K562 (cell line): ENCODE results near the gene FAM98C. TPM values are rescaled to one million over a fixed set of nuclear protein-coding genes. Genes with fewer than 3 reads are reported as not detected.

Experiments
- BRD9 ChIP-seq: fragments of 450-650 bp; IDR thresholded peaks from 2 replicates; pipeline ENCODE4 v1.6.1; 2018; ENCODE audit warnings: low read depth; ENCODE audit not compliant: partially characterized antibody
- CEBPZ ChIP-seq: fragments of 150-350 bp; IDR thresholded peaks from 2 replicates; pipeline ENCODE4 v1.6.1; 2014; ENCODE audit warnings: low read depth, mild to moderate bottlenecking, low read length, borderline replicate concordance
- CHD4 ChIP-seq: fragments of 200-600 bp; sonication (generic); IDR thresholded peaks from 3 replicates; pipeline ENCODE4 v1.6.1; 2012; ENCODE audit warnings: low read depth, mild to moderate bottlenecking, mixed read lengths, low read length, inconsistent platforms; ENCODE audit not compliant: insufficient read depth, insufficient replicate concordance, poor library complexity, severe bottlenecking
- E2F8 ChIP-seq: fragments of 450-650 bp; IDR thresholded peaks from 2 replicates; pipeline ENCODE4 v1.7.1; 2018; ENCODE audit warnings: mild to moderate bottlenecking, low read depth; ENCODE audit not compliant: partially characterized antibody
- FUS ChIP-seq: fragments of 200-400 bp; formaldehyde crosslinking; optimal IDR thresholded peaks from 2 replicates; pipeline ENCODE3; 2017; ENCODE audit warnings: low read depth, low read length
- MLX ChIP-seq, 2 experiments: fragments of 450-650 bp in 1 of 2; sonication (generic) in 1 of 2; formaldehyde crosslinking; conservative IDR thresholded peaks; 2 replicates each; pipeline versions ENCODE4 v1.4.0 to v1.8.1; 2020 to 2022; ENCODE audit warnings: mild to moderate bottlenecking in 1 of 2, missing genetic modification reagents in 1 of 2
- RBBP5 ChIP-seq: fragments of 200-600 bp; sonication (generic); IDR thresholded peaks from 2 replicates; pipeline ENCODE4 v1.6.1; 2012; ENCODE audit warnings: borderline replicate concordance, mild to moderate bottlenecking, low read length, control low read depth, inconsistent platforms; ENCODE audit not compliant: insufficient read depth, poor library complexity, severe bottlenecking
- ZBTB12 ChIP-seq: fragments of 250-450 bp; sonication (Bioruptor Pico); IDR thresholded peaks from 2 replicates; pipeline ENCODE4 v1.4.0; 2020
- ZNF197 ChIP-seq: fragments of 200-800 bp; sonication (Bioruptor generic); IDR thresholded peaks from 2 replicates; pipeline ENCODE4 v1.6.1; 2016; ENCODE audit warnings: low read depth, missing genetic modification characterization, missing compliant biosample characterization
- ZNF277 ChIP-seq: fragments of 250-450 bp; sonication (Bioruptor Pico); IDR thresholded peaks from 2 replicates; pipeline ENCODE4 v1.8.0; 2022; ENCODE audit warnings: inconsistent platforms, mild to moderate bottlenecking, moderate library complexity, borderline replicate concordance
- ZNF282 ChIP-seq: sonication (generic); formaldehyde crosslinking; IDR thresholded peaks from 2 replicates; pipeline ENCODE4 v1.8.1; 2023; ENCODE audit warnings: missing genetic modification reagents
- ZNF311 ChIP-seq: fragments of 250-450 bp; sonication (Bioruptor Pico); IDR thresholded peaks from 2 replicates; pipeline ENCODE4 v1.4.0; 2020; ENCODE audit warnings: mild to moderate bottlenecking, moderate library complexity
- ZNF324 ChIP-seq: fragments of 250-450 bp; sonication (Bioruptor Pico); IDR thresholded peaks from 2 replicates; pipeline ENCODE4 v1.4.0; 2020; ENCODE audit warnings: mild to moderate bottlenecking
- ZNF384 ChIP-seq: IDR thresholded peaks from 2 replicates; pipeline ENCODE4 v1.6.1; 2012; ENCODE audit warnings: low read depth, low read length, improper control_type of control experiment
- ZNF780A ChIP-seq: fragments of 250-450 bp; sonication (Bioruptor Pico); IDR thresholded peaks from 2 replicates; pipeline ENCODE4 v1.5.0; 2021; ENCODE audit warnings: mild to moderate bottlenecking
- polyA plus RNA-seq, 8 experiments: library from polyadenylated mRNA; depleted of rRNA in 4 of 8; stranded (reverse) in 5 of 8; unstranded in 3 of 8; fragments of >200 nt; fragmentation: Nextera tagmentation in 2 of 8; fragmentation: Illumina TruSeq in 1 of 8; extraction: Ambion mirVana in 2 of 8; extraction: Trizol in 1 of 8; gene quantifications; 2 replicates each; pipeline versions ENCODE4 v1.2.1 to v1.2.3, GENCODE V29; 2011 to 2014; ENCODE audit warnings: inconsistent platforms in 1 of 8, missing spikeins in 1 of 8
- total RNA-seq, 7 experiments: library from RNA; depleted of rRNA in 6 of 7; stranded (reverse); fragments of >200 nt in 6 of 7; fragmentation: Illumina TruSeq in 2 of 7; extraction: Trizol in 2 of 7; gene quantifications; 2 replicates each; pipeline versions ENCODE4 v1.2.1 to v1.2.3, GENCODE V29; 2011 to 2021; ENCODE audit warnings: low replicate concordance in 1 of 7

The FAM98C gene
- total and polyA plus RNA-seq, 9 of the 15 experiments (the other 6 are each of a cell fraction or from before 2014, with no cell fraction given), result 1.7 to 43.8 (median 13.7) TPM

GRCh38 chr19:38452430-38453366 lies 49.8 kb downstream of the FAM98C start (continued):
- no peak for TF ChIP-seq RBBP5
- TF ChIP-seq BRD9, result peak; percentile 53
- no peak for TF ChIP-seq CHD4
- no peak for TF ChIP-seq ZNF197 (CRISPR knock-in tag)
- TF ChIP-seq ZNF324 (CRISPR knock-in tag), result no peak
- TF ChIP-seq FUS, result no peak
- TF ChIP-seq CEBPZ, result no peak
- TF ChIP-seq ZNF311 (CRISPR knock-in tag), result no peak
- TF ChIP-seq ZNF780A, result no peak
- TF ChIP-seq ZNF384, result no peak
- no peak for TF ChIP-seq ZBTB12 (CRISPR knock-in tag)
- no peak for TF ChIP-seq E2F8
- TF ChIP-seq ZNF277 (CRISPR knock-in tag), result no peak
- TF ChIP-seq ZNF282 (CRISPR knock-in tag), result no peak
- TF ChIP-seq MLX (CRISPR knock-in tag; conservative IDR thresholded peaks at IDR 0.05), result no peak
